HepG2 (cell line): ENCODE measurements around the gene NDRG2. TPM values are rescaled to one million over a fixed set of nuclear protein-coding genes. Genes with fewer than 3 reads are reported as not detected.

ENCODE experiments used
- AKAP8 ChIP-seq: sonication (generic); formaldehyde crosslinking; IDR thresholded peaks from 2 replicates; pipeline ENCODE4 v1.5.1; 2020; ENCODE audit warnings: mild to moderate bottlenecking, missing genetic modification reagents
- CENPX ChIP-seq: sonication (generic); formaldehyde crosslinking; IDR thresholded peaks from 2 replicates; pipeline ENCODE4 v1.9.0; 2021; ENCODE audit warnings: mild to moderate bottlenecking, missing genetic modification reagents, moderate library complexity
- FLYWCH1 ChIP-seq: sonication (generic); formaldehyde crosslinking; IDR thresholded peaks from 2 replicates; pipeline ENCODE4 v1.8.1; 2023; ENCODE audit warnings: mild to moderate bottlenecking, missing genetic modification reagents
- HNRNPL ChIP-seq: fragments of 200-400 bp; formaldehyde crosslinking; IDR thresholded peaks from 2 replicates; pipeline ENCODE4 v1.6.1; 2017; ENCODE audit warnings: mild to moderate bottlenecking, low read depth, low read length
- MAF1 ChIP-seq: sonication (generic); formaldehyde crosslinking; IDR thresholded peaks from 2 replicates; pipeline ENCODE4 v1.5.0; 2020; ENCODE audit warnings: missing genetic modification reagents, borderline replicate concordance
- MLX ChIP-seq: IDR thresholded peaks from 2 replicates; pipeline ENCODE4 v1.6.1; 2016
- MTA1 ChIP-seq: sonication (generic); formaldehyde crosslinking; IDR thresholded peaks from 2 replicates; pipeline ENCODE4 v1.4.0; 2020; ENCODE audit warnings: missing genetic modification reagents, mild to moderate bottlenecking, borderline replicate concordance
- MZF1 ChIP-seq: sonication (generic); formaldehyde crosslinking; IDR thresholded peaks from 2 replicates; pipeline ENCODE4 v1.8.1; 2023; ENCODE audit warnings: mild to moderate bottlenecking, missing genetic modification reagents, borderline replicate concordance
- NCOA1 ChIP-seq: sonication (generic); formaldehyde crosslinking; IDR thresholded peaks from 2 replicates; pipeline ENCODE4 v1.9.0; 2021; ENCODE audit warnings: missing genetic modification reagents
- NFE2L1 ChIP-seq: sonication (generic); formaldehyde crosslinking; IDR thresholded peaks from 2 replicates; pipeline ENCODE4 v1.4.0; 2020; ENCODE audit warnings: missing genetic modification reagents, mild to moderate bottlenecking, borderline replicate concordance
- NR3C1 ChIP-seq: sonication (generic); formaldehyde crosslinking; IDR thresholded peaks from 2 replicates; pipeline ENCODE4 v1.4.0; 2020; ENCODE audit warnings: missing genetic modification reagents
- PRMT3 ChIP-seq: sonication (generic); formaldehyde crosslinking; IDR thresholded peaks from 2 replicates; pipeline ENCODE4 v1.8.1; 2022; ENCODE audit warnings: low read depth, mild to moderate bottlenecking, moderate library complexity, missing genetic modification reagents, borderline replicate concordance
- RBFOX2 ChIP-seq: fragments of 200-400 bp; formaldehyde crosslinking; IDR thresholded peaks from 2 replicates; pipeline ENCODE4 v1.6.1; 2017; ENCODE audit warnings: low read depth, mild to moderate bottlenecking, low read length
- SMAD3 ChIP-seq: sonication (generic); formaldehyde crosslinking; IDR thresholded peaks from 2 replicates; pipeline ENCODE4 v1.4.0; 2020; ENCODE audit warnings: missing genetic modification reagents
- TEAD2 ChIP-seq: sonication (generic); formaldehyde crosslinking; IDR thresholded peaks from 2 replicates; pipeline ENCODE4 v1.9.0; 2021; ENCODE audit warnings: missing genetic modification reagents
- THYN1 ChIP-seq: sonication (generic); formaldehyde crosslinking; IDR thresholded peaks from 2 replicates; pipeline ENCODE4 v1.8.1; 2023; ENCODE audit warnings: low read depth, mild to moderate bottlenecking, moderate library complexity, missing genetic modification reagents, borderline replicate concordance
- XBP1 ChIP-seq: sonication (generic); formaldehyde crosslinking; IDR thresholded peaks from 2 replicates; pipeline ENCODE4 v1.5.0; 2020; ENCODE audit warnings: missing genetic modification reagents
- ZC3H4 ChIP-seq: sonication (generic); formaldehyde crosslinking; IDR thresholded peaks from 2 replicates; pipeline ENCODE4 v1.4.0; 2020; ENCODE audit warnings: missing genetic modification reagents, borderline replicate concordance
- ZFYVE20 ChIP-seq: sonication (generic); formaldehyde crosslinking; IDR thresholded peaks from 2 replicates; pipeline ENCODE4 v1.8.0; 2023; ENCODE audit warnings: low read depth, mild to moderate bottlenecking, moderate library complexity, missing genetic modification reagents, borderline replicate concordance
- ZNF275 ChIP-seq: sonication (generic); formaldehyde crosslinking; IDR thresholded peaks from 2 replicates; pipeline ENCODE4 v1.8.0; 2022; ENCODE audit warnings: missing genetic modification reagents, mild to moderate bottlenecking, inconsistent platforms, borderline replicate concordance
- ZNF296 ChIP-seq: sonication (generic); formaldehyde crosslinking; conservative IDR thresholded peaks from 2 replicates; pipeline ENCODE4 v1.5.0; 2020; ENCODE audit warnings: mild to moderate bottlenecking, missing genetic modification reagents
- ZNF343 ChIP-seq: sonication (generic); formaldehyde crosslinking; IDR thresholded peaks from 2 replicates; pipeline ENCODE4 v1.4.0; 2020; ENCODE audit warnings: mild to moderate bottlenecking, missing genetic modification reagents
- ZNF496 ChIP-seq: sonication (generic); formaldehyde crosslinking; IDR thresholded peaks from 2 replicates; pipeline ENCODE4 v1.8.1; 2023; ENCODE audit warnings: mild to moderate bottlenecking, moderate library complexity, missing genetic modification reagents; ENCODE audit not compliant: insufficient replicate concordance
- ZNF703 ChIP-seq: sonication (generic); formaldehyde crosslinking; IDR thresholded peaks from 2 replicates; pipeline ENCODE4 v1.5.1; 2020; ENCODE audit warnings: missing genetic modification reagents, mild to moderate bottlenecking, moderate library complexity, borderline replicate concordance
- ZNF720 ChIP-seq: sonication (generic); formaldehyde crosslinking; IDR thresholded peaks from 2 replicates; pipeline ENCODE4 v1.4.0; 2020; ENCODE audit warnings: missing genetic modification reagents
- polyA plus RNA-seq, 8 experiments: library from polyadenylated mRNA; depleted of rRNA in 3 of 8; stranded (reverse) in 7 of 8; unstranded in 1 of 8; fragments of >200 nt; fragmentation: Illumina TruSeq in 4 of 8; extraction: Trizol in 4 of 8; gene quantifications; 2 replicates each; pipeline versions ENCODE4 v1.2.1 to v1.2.3, GENCODE V29; 2011 to 2016; ENCODE audit warnings: low read depth in 4 of 8, missing spikeins in 1 of 8, mixed read lengths in 1 of 8; ENCODE audit not compliant: insufficient read depth in 1 of 8
- total RNA-seq, 5 experiments: library from RNA; depleted of rRNA; stranded (reverse); fragments of >200 nt; fragmentation: Illumina TruSeq; extraction: Trizol; gene quantifications; 2 replicates each; pipeline ENCODE4 v1.2.3, GENCODE V29; 2016; ENCODE audit warnings: low read depth in 1 of 5
- TF ChIP-seq, protein P1 (sequence below): sonication (generic); formaldehyde crosslinking; IDR thresholded peaks from 2 replicates; pipeline ENCODE4 v1.4.0; 2020; ENCODE audit warnings: missing genetic modification reagents

NDRG2 gene
- total and polyA plus RNA-seq, 2 of the 13 experiments (the other 11 are each of a cell fraction or from before 2014, with no cell fraction given): 27.2 to 189 TPM

- TF ChIP-seq MLX (CRISPR knock-in tag): peak; percentile 92
- peak; percentile 93 for TF ChIP-seq SMAD3 (CRISPR knock-in tag)
- TF ChIP-seq ZC3H4 (CRISPR knock-in tag): no peak
- TF ChIP-seq NR3C1 (CRISPR knock-in tag): no peak
- no peak for TF ChIP-seq XBP1 (CRISPR knock-in tag)
- 0 out of 2 replicates have a peak, but pooled peaks have one; percentile 60 for TF ChIP-seq HNRNPL
- TF ChIP-seq MAF1 (CRISPR knock-in tag): no peak
- TF ChIP-seq ZFYVE20 (CRISPR knock-in tag): no peak
- no peak for TF ChIP-seq ZNF275 (CRISPR knock-in tag)
- peak; percentile 75 for TF ChIP-seq RBFOX2
- TF ChIP-seq, protein P1, sequence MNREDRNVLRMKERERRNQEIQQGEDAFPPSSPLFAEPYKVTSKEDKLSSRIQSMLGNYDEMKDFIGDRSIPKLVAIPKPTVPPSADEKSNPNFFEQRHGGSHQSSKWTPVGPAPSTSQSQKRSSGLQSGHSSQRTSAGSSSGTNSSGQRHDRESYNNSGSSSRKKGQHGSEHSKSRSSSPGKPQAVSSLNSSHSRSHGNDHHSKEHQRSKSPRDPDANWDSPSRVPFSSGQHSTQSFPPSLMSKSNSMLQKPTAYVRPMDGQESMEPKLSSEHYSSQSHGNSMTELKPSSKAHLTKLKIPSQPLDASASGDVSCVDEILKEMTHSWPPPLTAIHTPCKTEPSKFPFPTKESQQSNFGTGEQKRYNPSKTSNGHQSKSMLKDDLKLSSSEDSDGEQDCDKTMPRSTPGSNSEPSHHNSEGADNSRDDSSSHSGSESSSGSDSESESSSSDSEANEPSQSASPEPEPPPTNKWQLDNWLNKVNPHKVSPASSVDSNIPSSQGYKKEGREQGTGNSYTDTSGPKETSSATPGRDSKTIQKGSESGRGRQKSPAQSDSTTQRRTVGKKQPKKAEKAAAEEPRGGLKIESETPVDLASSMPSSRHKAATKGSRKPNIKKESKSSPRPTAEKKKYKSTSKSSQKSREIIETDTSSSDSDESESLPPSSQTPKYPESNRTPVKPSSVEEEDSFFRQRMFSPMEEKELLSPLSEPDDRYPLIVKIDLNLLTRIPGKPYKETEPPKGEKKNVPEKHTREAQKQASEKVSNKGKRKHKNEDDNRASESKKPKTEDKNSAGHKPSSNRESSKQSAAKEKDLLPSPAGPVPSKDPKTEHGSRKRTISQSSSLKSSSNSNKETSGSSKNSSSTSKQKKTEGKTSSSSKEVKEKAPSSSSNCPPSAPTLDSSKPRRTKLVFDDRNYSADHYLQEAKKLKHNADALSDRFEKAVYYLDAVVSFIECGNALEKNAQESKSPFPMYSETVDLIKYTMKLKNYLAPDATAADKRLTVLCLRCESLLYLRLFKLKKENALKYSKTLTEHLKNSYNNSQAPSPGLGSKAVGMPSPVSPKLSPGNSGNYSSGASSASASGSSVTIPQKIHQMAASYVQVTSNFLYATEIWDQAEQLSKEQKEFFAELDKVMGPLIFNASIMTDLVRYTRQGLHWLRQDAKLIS (CRISPR knock-in tag): no peak
- TF ChIP-seq ZNF343 (CRISPR knock-in tag): no peak
- no peak for TF ChIP-seq FLYWCH1
- peak; percentile 57; the same call in 1 of the 2 replicates for TF ChIP-seq PRMT3 (CRISPR knock-in tag)
- no peak for TF ChIP-seq ZNF720
- no peak for TF ChIP-seq ZNF496 (CRISPR knock-in tag)
- TF ChIP-seq MZF1 (CRISPR knock-in tag): no peak
- TF ChIP-seq TEAD2: no peak
- no peak for TF ChIP-seq ZNF703 (CRISPR knock-in tag)
- TF ChIP-seq CENPX (CRISPR knock-in tag): no peak
- TF ChIP-seq AKAP8 (CRISPR knock-in tag): no peak
- peak; percentile 95; the same call in 1 of the 2 replicates for TF ChIP-seq NCOA1 (CRISPR knock-in tag)
- TF ChIP-seq MTA1 (CRISPR knock-in tag): 0 out of 2 replicates have a peak, but pooled peaks have one; percentile 41
- no peak for TF ChIP-seq ZNF296 (CRISPR knock-in tag)
- TF ChIP-seq NFE2L1 (CRISPR knock-in tag): no peak
- TF ChIP-seq THYN1 (CRISPR knock-in tag): no peak
These were observed 29.4 kb upstream of the NDRG2 start (continued) for GRCh38 chr14:21054123-21054767.
